ENCODE results near the gene C6orf62. TPM values are rescaled to one million over a fixed set of nuclear protein-coding genes. Genes with fewer than 3 reads are reported as not detected.
"Not testable (repeated sequence)": the region's sequence is repeated elsewhere in the genome, so short reads cannot be mapped to it uniquely, and the experiment has no call there.

Gene C6orf62
- total RNA-seq, 1 donor: 168 TPM

- H3K36me3 ChIP-seq (ENCODE audit: insufficient read depth, low read length): no peaks in the 10 kb centered on the region
- H3K79me2 ChIP-seq (ENCODE audit: insufficient read depth, low read length): no peaks in the 10 kb centered on the region
- no peaks in the 10 kb centered on the region for H3K27me3 ChIP-seq (ENCODE audit: insufficient read depth, low read length)
- no peaks in the 10 kb centered on the region for H3K9me3 ChIP-seq (ENCODE audit: low read depth, low read length)
- peak overlapping the region; percentile 86 for H3K4me2 ChIP-seq (ENCODE audit: insufficient read depth, low read length)
- peak overlapping the region; percentile 99 for H3K27ac ChIP-seq (ENCODE audit: low read depth, low read length)
- H3K4me3 ChIP-seq (ENCODE audit: insufficient read depth, low read length): no peak overlapping the region
- H4K20me1 ChIP-seq (ENCODE audit: insufficient read depth, low read length): no peaks in the 10 kb centered on the region
- DNase-seq (ENCODE audit: insufficient read length, low spot score, missing footprints): no peak
- TF ChIP-seq, protein P1, sequence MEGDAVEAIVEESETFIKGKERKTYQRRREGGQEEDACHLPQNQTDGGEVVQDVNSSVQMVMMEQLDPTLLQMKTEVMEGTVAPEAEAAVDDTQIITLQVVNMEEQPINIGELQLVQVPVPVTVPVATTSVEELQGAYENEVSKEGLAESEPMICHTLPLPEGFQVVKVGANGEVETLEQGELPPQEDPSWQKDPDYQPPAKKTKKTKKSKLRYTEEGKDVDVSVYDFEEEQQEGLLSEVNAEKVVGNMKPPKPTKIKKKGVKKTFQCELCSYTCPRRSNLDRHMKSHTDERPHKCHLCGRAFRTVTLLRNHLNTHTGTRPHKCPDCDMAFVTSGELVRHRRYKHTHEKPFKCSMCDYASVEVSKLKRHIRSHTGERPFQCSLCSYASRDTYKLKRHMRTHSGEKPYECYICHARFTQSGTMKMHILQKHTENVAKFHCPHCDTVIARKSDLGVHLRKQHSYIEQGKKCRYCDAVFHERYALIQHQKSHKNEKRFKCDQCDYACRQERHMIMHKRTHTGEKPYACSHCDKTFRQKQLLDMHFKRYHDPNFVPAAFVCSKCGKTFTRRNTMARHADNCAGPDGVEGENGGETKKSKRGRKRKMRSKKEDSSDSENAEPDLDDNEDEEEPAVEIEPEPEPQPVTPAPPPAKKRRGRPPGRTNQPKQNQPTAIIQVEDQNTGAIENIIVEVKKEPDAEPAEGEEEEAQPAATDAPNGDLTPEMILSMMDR (IDR thresholded peaks at IDR 0.05; ENCODE audit: extremely low read depth, low read depth, low read length): no peak
- peaks cover 35% of the 10 kb centered on the region for H3K4me1 ChIP-seq (ENCODE audit: insufficient read depth, low read length)
- H2AFZ ChIP-seq (ENCODE audit: low read length): peak overlapping the region; percentile 94
Observed at GRCh38 chr6:24742216-24742738, 23.3 kb upstream of the C6orf62 start.

- Histone ChIP-seq H3K79me2 (ENCODE audit: insufficient read depth, low read length) (no peaks in the 10 kb centered on the region), H3K4me1 (ENCODE audit: insufficient read depth, low read length) (peaks cover 35% of the 10 kb centered on the region), H3K4me3 (ENCODE audit: insufficient read depth, low read length) (no peak overlapping the region), H3K36me3 (ENCODE audit: insufficient read depth, low read length) (no peaks in the 10 kb centered on the region), H3K4me2 (ENCODE audit: insufficient read depth, low read length) (no peak overlapping the region), H2AFZ (ENCODE audit: low read length) (peak overlapping the region; percentile 40), H3K27me3 (ENCODE audit: insufficient read depth, low read length) (no peaks in the 10 kb centered on the region), H4K20me1 (ENCODE audit: insufficient read depth, low read length) (no peaks in the 10 kb centered on the region), H3K27ac (ENCODE audit: low read depth, low read length) (peak overlapping the region; percentile 38), H3K9me3 (ENCODE audit: low read depth, low read length) (no peaks in the 10 kb centered on the region)
- TF ChIP-seq, protein P1 (IDR thresholded peaks at IDR 0.05; ENCODE audit: extremely low read depth, low read depth, low read length): no peak
- DNase-seq (ENCODE audit: insufficient read length, low spot score, missing footprints): no peak
Observed at GRCh38 chr6:24740861-24741260, 21.9 kb upstream of the C6orf62 start.

DNA sequence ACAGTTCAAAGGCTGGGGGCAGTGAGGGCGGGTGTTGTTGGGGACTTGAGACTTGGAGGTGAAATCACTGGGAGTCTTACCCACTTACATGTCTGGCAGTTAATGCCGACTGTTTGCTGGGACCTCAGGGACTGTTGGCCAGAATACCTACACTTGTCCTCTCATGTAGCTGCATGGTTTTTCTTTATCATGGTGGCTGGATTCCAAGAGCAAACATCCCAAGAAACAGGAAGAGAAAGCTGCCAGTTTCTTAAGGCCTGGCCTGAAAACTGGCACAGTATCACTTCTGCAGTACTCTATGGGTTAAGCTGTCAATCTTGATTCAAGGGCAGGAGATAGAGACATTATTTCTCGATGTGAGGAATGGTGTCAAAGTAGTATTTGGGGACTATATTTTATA is 19.8 kb upstream of the C6orf62 start:
- Histone ChIP-seq H3K79me2 (ENCODE audit: insufficient read depth, low read length) (no peaks in the 10 kb centered on the region), H2AFZ (ENCODE audit: low read length) (peak overlapping the region; percentile 79), H3K27ac (ENCODE audit: low read depth, low read length) (no peak overlapping the region), H3K27me3 (ENCODE audit: insufficient read depth, low read length) (no peaks in the 10 kb centered on the region), H3K4me2 (ENCODE audit: insufficient read depth, low read length) (no peak overlapping the region), H3K36me3 (ENCODE audit: insufficient read depth, low read length) (no peaks in the 10 kb centered on the region), H3K4me1 (ENCODE audit: insufficient read depth, low read length) (peaks cover 29% of the 10 kb centered on the region), H3K9me3 (ENCODE audit: low read depth, low read length) (no peaks in the 10 kb centered on the region), H4K20me1 (ENCODE audit: insufficient read depth, low read length) (no peaks in the 10 kb centered on the region), H3K4me3 (ENCODE audit: insufficient read depth, low read length) (no peak overlapping the region)
- TF ChIP-seq, protein P1 (IDR thresholded peaks at IDR 0.05; ENCODE audit: extremely low read depth, low read depth, low read length): no peak
- DNase-seq (ENCODE audit: insufficient read length, low spot score, missing footprints): no peak

GRCh38 chr6:24734710-24735109 is 15.8 kb upstream of the C6orf62 start:
- H3K4me1 ChIP-seq (ENCODE audit: insufficient read depth, low read length); DNase-seq (ENCODE audit: insufficient read length, low spot score, missing footprints); H3K4me2 ChIP-seq (ENCODE audit: insufficient read depth, low read length); H3K27me3 ChIP-seq (ENCODE audit: insufficient read depth, low read length); H4K20me1 ChIP-seq (ENCODE audit: insufficient read depth, low read length); H3K79me2 ChIP-seq (ENCODE audit: insufficient read depth, low read length); H3K4me3 ChIP-seq (ENCODE audit: insufficient read depth, low read length); H3K36me3 ChIP-seq (ENCODE audit: insufficient read depth, low read length); H3K27ac ChIP-seq (ENCODE audit: low read depth, low read length); H3K9me3 ChIP-seq (ENCODE audit: low read depth, low read length); H2AFZ ChIP-seq (ENCODE audit: low read length): not testable (repeated sequence)
